Measurements from ENCODE around the gene BMP7. TPM values are rescaled to one million over a fixed set of nuclear protein-coding genes. Genes with fewer than 3 reads are reported as not detected.

BMP7 gene
- total RNA-seq, 1 donor from 2014 or later: not detected

GRCh38 chr20:57203986-57204385 is 62.5 kb downstream of the BMP7 start:
- intact Hi-C loops (cut with micrococcal nuclease): no loop called here
- no peaks in the 10 kb centered on the region for H3K36me3 Mint-ChIP-seq (ENCODE audit: low read depth)
- DNase-seq: no peak
- H3K27me3 Mint-ChIP-seq: no peaks in the 10 kb centered on the region
- no peak overlapping the region for H3K4me3 Mint-ChIP-seq
- TF ChIP-seq, protein P1, sequence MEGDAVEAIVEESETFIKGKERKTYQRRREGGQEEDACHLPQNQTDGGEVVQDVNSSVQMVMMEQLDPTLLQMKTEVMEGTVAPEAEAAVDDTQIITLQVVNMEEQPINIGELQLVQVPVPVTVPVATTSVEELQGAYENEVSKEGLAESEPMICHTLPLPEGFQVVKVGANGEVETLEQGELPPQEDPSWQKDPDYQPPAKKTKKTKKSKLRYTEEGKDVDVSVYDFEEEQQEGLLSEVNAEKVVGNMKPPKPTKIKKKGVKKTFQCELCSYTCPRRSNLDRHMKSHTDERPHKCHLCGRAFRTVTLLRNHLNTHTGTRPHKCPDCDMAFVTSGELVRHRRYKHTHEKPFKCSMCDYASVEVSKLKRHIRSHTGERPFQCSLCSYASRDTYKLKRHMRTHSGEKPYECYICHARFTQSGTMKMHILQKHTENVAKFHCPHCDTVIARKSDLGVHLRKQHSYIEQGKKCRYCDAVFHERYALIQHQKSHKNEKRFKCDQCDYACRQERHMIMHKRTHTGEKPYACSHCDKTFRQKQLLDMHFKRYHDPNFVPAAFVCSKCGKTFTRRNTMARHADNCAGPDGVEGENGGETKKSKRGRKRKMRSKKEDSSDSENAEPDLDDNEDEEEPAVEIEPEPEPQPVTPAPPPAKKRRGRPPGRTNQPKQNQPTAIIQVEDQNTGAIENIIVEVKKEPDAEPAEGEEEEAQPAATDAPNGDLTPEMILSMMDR (IDR thresholded peaks at IDR 0.05): no peak
- POLR2A ChIA-PET: no interaction called here
- no peak overlapping the region for H3K27ac Mint-ChIP-seq
- CTCF ChIA-PET: no interaction called here
- H3K9me3 Mint-ChIP-seq: no peaks in the 10 kb centered on the region
- no peak for ATAC-seq (ENCODE audit: low read depth)
- no peaks in the 10 kb centered on the region for H3K4me1 Mint-ChIP-seq

- ChIA-PET POLR2A (no interaction called here), CTCF (no interaction called here)
- Mint-ChIP-seq H3K36me3 (ENCODE audit: low read depth) (no peaks in the 10 kb centered on the region), H3K4me1 (no peaks in the 10 kb centered on the region), H3K4me3 (no peak overlapping the region), H3K27ac (no peak overlapping the region), H3K9me3 (no peaks in the 10 kb centered on the region), H3K27me3 (no peaks in the 10 kb centered on the region)
- intact Hi-C loops (cut with micrococcal nuclease): no loop called here
- DNase-seq (no peak), ATAC-seq (ENCODE audit: low read depth) (no peak)
- TF ChIP-seq, protein P1 (IDR thresholded peaks at IDR 0.05): no peak
These were observed 63.2 kb downstream of the BMP7 start for GRCh38 chr20:57203204-57203603.

- ATAC-seq (ENCODE audit: low read depth): no peak
- H3K27me3 Mint-ChIP-seq: no peaks in the 10 kb centered on the region
- no peak overlapping the region for H3K27ac Mint-ChIP-seq
- no peaks in the 10 kb centered on the region for H3K4me1 Mint-ChIP-seq
- H3K36me3 Mint-ChIP-seq (ENCODE audit: low read depth): no peaks in the 10 kb centered on the region
- TF ChIP-seq, protein P1 (IDR thresholded peaks at IDR 0.05): no peak
- no peak overlapping the region for H3K4me3 Mint-ChIP-seq
- DNase-seq: no peak
- CTCF ChIA-PET: no interaction called here
- no peaks in the 10 kb centered on the region for H3K9me3 Mint-ChIP-seq
- intact Hi-C loops (cut with micrococcal nuclease): no loop called here
- POLR2A ChIA-PET: no interaction called here
These were observed 64.1 kb downstream of the BMP7 start for GRCh38 chr20:57202309-57202708.

GRCh38 chr20:57200882-57201695 is 65.4 kb downstream of the BMP7 start:
- no peaks in the 10 kb centered on the region for H3K9me3 Mint-ChIP-seq
- TF ChIP-seq, protein P1 (IDR thresholded peaks at IDR 0.05): no peak
- H3K4me3 Mint-ChIP-seq: no peak overlapping the region
- H3K4me1 Mint-ChIP-seq: no peaks in the 10 kb centered on the region
- no peaks in the 10 kb centered on the region for H3K36me3 Mint-ChIP-seq (ENCODE audit: low read depth)
- DNase-seq (no peak), ATAC-seq (ENCODE audit: low read depth) (no peak)
- ChIA-PET CTCF (no interaction called here), POLR2A (no interaction called here)
- intact Hi-C loops (cut with micrococcal nuclease): no loop called here
- no peaks in the 10 kb centered on the region for H3K27me3 Mint-ChIP-seq
- no peak overlapping the region for H3K27ac Mint-ChIP-seq

DNA sequence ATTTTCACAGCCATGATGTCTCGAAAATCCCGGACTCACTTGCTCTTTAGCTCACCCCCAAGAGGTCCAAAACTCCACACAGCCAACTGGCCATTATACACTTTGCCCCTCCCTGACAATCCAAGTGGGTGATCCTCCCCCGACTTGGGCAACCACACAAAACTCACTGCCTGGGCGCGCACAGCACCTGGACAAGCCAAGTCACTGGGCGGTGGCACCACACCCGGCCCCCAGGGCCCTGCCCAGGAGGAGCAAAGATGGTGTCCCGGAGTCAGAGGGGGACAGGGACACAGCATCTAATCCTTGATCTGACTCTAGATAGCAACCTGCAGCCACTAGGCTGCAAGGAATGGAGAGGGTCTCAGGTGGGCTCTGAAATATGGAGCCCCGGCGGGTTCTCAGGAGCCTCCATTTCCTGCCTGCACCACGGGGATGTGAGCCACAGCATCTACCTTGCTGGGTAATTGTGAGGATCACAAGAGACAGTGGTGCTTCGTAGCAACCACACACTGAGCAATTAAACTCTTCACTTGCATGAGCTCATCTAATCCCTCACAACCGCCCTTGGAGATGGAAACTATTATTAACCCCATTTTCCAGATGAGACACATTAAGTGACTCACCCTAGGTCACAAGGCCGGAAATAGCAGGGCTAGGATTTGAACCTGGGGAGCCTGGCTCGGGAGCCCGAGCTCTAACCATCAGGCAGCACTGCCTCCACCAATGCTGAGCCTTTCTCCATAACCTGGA is 66.6 kb downstream of the BMP7 start:
- Mint-ChIP-seq H3K9me3 (no peaks in the 10 kb centered on the region), H3K27ac (no peak overlapping the region), H3K4me3 (no peak overlapping the region), H3K27me3 (no peaks in the 10 kb centered on the region), H3K36me3 (ENCODE audit: low read depth) (no peaks in the 10 kb centered on the region), H3K4me1 (no peaks in the 10 kb centered on the region)
- intact Hi-C loops (cut with micrococcal nuclease): no loop called here
- TF ChIP-seq, protein P1 (IDR thresholded peaks at IDR 0.05): no peak
- ChIA-PET POLR2A (no interaction called here), CTCF (no interaction called here)
- no peak for ATAC-seq (ENCODE audit: low read depth)
- no peak for DNase-seq
